Mammary microvascular endothelial cell (primary cell): ENCODE data around the gene LIN7C. TPM values are rescaled to one million over a fixed set of nuclear protein-coding genes. Genes with fewer than 3 reads are reported as not detected.

Experiments
- total RNA-seq: library from RNA; depleted of rRNA; stranded (reverse); fragments of >200 nt; gene quantifications from 2 replicates; pipeline ENCODE4 v1.2.3, GENCODE V29; 2015

The LIN7C gene, protein sequence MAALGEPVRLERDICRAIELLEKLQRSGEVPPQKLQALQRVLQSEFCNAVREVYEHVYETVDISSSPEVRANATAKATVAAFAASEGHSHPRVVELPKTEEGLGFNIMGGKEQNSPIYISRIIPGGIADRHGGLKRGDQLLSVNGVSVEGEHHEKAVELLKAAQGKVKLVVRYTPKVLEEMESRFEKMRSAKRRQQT
- total RNA-seq, result 25.3 and 25.9 TPM in 2 replicates

DNA sequence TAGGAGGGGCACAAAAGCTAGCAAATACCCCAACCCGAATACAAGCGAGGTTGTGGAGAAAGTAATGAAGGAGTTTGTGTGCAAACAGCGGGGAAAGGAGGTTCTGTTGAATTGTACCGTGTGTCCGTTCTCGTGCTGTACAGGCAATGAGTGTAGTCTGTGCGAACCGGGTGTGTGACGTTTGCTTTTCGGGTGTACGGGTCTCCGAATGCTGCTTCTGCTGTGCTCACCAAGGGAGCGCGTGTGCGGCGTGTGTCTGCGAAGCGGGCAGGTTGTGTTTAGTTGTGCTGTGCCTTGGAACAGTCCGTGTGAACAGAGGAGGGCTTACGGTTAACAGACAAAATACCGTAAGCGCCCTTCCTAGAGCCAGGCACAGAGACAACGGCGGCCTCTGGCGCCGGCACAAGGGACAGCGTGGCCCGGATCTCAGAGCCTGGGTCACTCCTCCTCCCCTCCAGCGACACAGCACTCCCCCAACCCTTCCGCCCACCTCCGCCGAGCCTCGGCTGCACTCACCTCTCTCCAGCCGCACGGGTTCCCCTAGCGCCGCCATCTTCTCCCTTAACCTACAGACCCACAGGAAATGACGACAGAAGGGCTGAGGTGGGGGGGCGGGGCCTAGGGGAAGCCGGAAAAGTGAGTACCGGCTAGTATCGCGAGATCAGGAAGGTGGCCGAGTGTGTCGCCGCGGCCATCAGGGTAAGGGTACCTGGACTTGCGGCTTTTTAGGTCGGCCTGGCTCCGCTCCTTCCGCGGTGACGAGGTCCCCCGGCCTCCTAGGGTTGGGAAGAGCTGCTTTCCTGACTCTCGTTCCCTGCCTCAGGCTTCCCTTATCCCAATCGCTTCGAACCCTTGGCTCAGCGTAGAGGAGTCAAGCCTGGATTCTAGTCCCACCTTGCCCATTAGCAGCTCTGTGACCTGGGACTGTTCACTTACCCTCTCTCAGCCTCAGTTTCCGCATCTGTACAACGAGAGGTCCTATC is at the start of gene LIN7C:
Gene LIN7C, minus strand, starts transcription at position 570 of the 983 bp plus-strand sequence. Its CDS starts 17 bp downstream, at position 553.

DNA sequence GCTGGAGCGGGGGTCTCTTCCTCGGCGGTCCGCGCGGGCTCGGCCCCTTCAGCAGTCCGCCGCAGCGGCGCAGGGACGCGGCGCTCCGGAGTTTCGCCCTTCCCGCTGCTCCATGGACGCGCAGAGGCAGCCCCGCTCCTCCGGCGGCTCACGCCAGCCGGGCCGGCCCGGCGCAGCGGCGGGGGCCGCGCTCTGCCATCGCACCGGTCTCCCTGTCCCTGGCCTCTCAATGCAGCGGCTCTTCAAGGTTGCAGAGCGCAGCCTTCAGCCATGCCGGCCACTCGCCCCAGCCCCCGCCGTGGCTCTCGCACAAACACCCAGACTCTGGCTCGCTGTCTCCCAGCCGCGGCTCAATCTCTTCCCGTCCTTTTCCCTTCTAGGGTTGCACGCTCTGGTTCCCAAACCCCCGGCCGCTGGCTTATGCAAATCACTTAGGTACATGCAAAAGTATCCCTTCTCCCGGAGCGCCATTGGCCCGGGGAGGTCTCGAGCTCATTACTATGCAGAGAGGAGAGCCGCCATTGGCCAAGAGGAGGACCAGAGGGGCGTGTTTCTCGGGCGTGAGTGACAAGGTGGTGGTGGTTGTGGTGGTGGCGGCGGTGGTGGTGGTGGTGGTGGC is 34.1 kb downstream of the LIN7C start, which contains the start of gene LGR4:
Gene LGR4, minus strand, starts transcription at position 393 of the 619 bp plus-strand sequence. CDS start 488 bp downstream, outside the sequence.

Other genes with a start within 250 kb of the LIN7C start
- 6.7 and 8.7 TPM in 2 replicates for gene CCDC34, start 143.6 kb downstream of the LIN7C start, total RNA-seq
- 0.40 and 0.89 TPM in 2 replicates for gene LGR4, start 34.0 kb downstream of the LIN7C start, total RNA-seq
- 1.0 and 1.1 TPM in 2 replicates for gene BDNF, start 193.7 kb upstream of the LIN7C start, total RNA-seq